PFSK-1 (cell line): ENCODE data around the gene CNTLN.

ENCODE experiments used
- FOXP2 ChIP-seq: optimal IDR thresholded peaks from 2 replicates; pipeline ENCODE3; 2011; ENCODE audit warnings: borderline replicate concordance, control low read depth, inconsistent platforms; ENCODE audit not compliant: insufficient read depth; ENCODE audit errors: extremely low read length, extremely low read depth
- POLR2AphosphoS5 ChIP-seq: IDR thresholded peaks from 2 replicates; pipeline ENCODE4 v1.6.1; 2012; ENCODE audit warnings: low read depth, mild to moderate bottlenecking, control low read depth, low read length, moderate library complexity
- TAF1 ChIP-seq: IDR thresholded peaks from 2 replicates; pipeline ENCODE4 v1.6.1; 2012; ENCODE audit warnings: low read length, control low read depth, borderline replicate concordance; ENCODE audit not compliant: insufficient read depth
- TF ChIP-seq, protein P1 (sequence below), 2 experiments: IDR thresholded peaks; 2 replicates each; pipeline versions ENCODE4 v1.6.1 to v1.8.0; 2011 to 2012; ENCODE audit warnings: low read depth in 2 of 2, low read length in 2 of 2, control low read depth in 1 of 2, inconsistent platforms in 1 of 2, mild to moderate bottlenecking in 1 of 2, moderate library complexity in 1 of 2; ENCODE audit not compliant: insufficient read depth in 1 of 2

GRCh38 chr9:17433526-17433925, 298.7 kb downstream of the CNTLN start:
- TF ChIP-seq POLR2AphosphoS5 (no peak), TAF1 (no peak), FOXP2 (no peak)
- TF ChIP-seq, protein P1, sequence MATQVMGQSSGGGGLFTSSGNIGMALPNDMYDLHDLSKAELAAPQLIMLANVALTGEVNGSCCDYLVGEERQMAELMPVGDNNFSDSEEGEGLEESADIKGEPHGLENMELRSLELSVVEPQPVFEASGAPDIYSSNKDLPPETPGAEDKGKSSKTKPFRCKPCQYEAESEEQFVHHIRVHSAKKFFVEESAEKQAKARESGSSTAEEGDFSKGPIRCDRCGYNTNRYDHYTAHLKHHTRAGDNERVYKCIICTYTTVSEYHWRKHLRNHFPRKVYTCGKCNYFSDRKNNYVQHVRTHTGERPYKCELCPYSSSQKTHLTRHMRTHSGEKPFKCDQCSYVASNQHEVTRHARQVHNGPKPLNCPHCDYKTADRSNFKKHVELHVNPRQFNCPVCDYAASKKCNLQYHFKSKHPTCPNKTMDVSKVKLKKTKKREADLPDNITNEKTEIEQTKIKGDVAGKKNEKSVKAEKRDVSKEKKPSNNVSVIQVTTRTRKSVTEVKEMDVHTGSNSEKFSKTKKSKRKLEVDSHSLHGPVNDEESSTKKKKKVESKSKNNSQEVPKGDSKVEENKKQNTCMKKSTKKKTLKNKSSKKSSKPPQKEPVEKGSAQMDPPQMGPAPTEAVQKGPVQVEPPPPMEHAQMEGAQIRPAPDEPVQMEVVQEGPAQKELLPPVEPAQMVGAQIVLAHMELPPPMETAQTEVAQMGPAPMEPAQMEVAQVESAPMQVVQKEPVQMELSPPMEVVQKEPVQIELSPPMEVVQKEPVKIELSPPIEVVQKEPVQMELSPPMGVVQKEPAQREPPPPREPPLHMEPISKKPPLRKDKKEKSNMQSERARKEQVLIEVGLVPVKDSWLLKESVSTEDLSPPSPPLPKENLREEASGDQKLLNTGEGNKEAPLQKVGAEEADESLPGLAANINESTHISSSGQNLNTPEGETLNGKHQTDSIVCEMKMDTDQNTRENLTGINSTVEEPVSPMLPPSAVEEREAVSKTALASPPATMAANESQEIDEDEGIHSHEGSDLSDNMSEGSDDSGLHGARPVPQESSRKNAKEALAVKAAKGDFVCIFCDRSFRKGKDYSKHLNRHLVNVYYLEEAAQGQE (IDR thresholded peaks at IDR 0.05; ENCODE audit: insufficient read depth in 1 of 2, low read depth in 2 of 2, low read length in 2 of 2): no peak
